Vagina (tissue), 2 donors: ENCODE data around the gene GJA3. TPM values are rescaled to one million over a fixed set of nuclear protein-coding genes. Genes with fewer than 3 reads are reported as not detected.

Experiments used
- DNase-seq, 2 donors: peaks; one replicate each; pipeline ENCODE4 v3.0.0-alpha.2; 2017; ENCODE audit errors: extremely low spot score in 2 of 2
- H3K27ac ChIP-seq: fragments of 200-600 bp; sonication (generic); one replicate; pipeline ENCODE4 v1.5.1; 2019
- H3K27me3 ChIP-seq: fragments of 200-600 bp; sonication (generic); one replicate; pipeline ENCODE4 v1.5.1; 2019
- H3K36me3 ChIP-seq, 2 donors: fragments of 200-600 bp; sonication (generic); one replicate each; pipeline ENCODE4 v1.5.1; 2017 to 2019
- H3K4me1 ChIP-seq: fragments of 200-600 bp; sonication (generic); one replicate; pipeline ENCODE4 v1.5.1; 2019
- H3K4me3 ChIP-seq, 2 donors: fragments of 200-600 bp; sonication (generic); 1 replicate in 1 of 2; 2 replicates in 1 of 2; pipeline ENCODE4 v1.5.1; 2016 to 2019
- H3K9me3 ChIP-seq: fragments of 200-600 bp; sonication (generic); one replicate; pipeline ENCODE4 v1.5.1; 2019
- POLR2A ChIP-seq, 2 donors: fragments of 450-650 bp; IDR thresholded peaks; one replicate each; pipeline ENCODE4 v1.6.1; 2017; ENCODE audit warnings: antibody characterized with exemption in 2 of 2, mild to moderate bottlenecking in 2 of 2, moderate library complexity in 2 of 2
- POLR2AphosphoS5 ChIP-seq, 2 donors: sonication (generic); formaldehyde crosslinking; IDR thresholded peaks; one replicate each; pipeline ENCODE4 v1.9.0; 2017; ENCODE audit warnings: antibody characterized with exemption in 2 of 2, mild to moderate bottlenecking in 2 of 2, low read depth in 1 of 2; ENCODE audit not compliant: insufficient read depth in 1 of 2
- intact Hi-C: fragments of 100-400 bp; cut with DNase I; formaldehyde crosslinking; loops from one replicate; pipeline ENCODE4 v1.15.1; 2023
- total RNA-seq: library from RNA; depleted of rRNA; stranded (reverse); fragments of >200 nt; gene quantifications from one replicate; pipeline ENCODE4 v1.2.3, GENCODE V29; 2016
- TF ChIP-seq, protein P1 (sequence below), 3 experiments: fragments of 450-650 bp in 2 of 3; fragments of 200-600 bp in 1 of 3; sonication (generic) in 1 of 3; IDR thresholded peaks; one replicate each; pipeline ENCODE4 v1.5.1; 2017 to 2019; ENCODE audit warnings: antibody characterized with exemption in 3 of 3, mild to moderate bottlenecking in 2 of 3, moderate library complexity in 2 of 3

GJA3 gene
- total RNA-seq, 1 donor from 2014 or later: not detected

DNA sequence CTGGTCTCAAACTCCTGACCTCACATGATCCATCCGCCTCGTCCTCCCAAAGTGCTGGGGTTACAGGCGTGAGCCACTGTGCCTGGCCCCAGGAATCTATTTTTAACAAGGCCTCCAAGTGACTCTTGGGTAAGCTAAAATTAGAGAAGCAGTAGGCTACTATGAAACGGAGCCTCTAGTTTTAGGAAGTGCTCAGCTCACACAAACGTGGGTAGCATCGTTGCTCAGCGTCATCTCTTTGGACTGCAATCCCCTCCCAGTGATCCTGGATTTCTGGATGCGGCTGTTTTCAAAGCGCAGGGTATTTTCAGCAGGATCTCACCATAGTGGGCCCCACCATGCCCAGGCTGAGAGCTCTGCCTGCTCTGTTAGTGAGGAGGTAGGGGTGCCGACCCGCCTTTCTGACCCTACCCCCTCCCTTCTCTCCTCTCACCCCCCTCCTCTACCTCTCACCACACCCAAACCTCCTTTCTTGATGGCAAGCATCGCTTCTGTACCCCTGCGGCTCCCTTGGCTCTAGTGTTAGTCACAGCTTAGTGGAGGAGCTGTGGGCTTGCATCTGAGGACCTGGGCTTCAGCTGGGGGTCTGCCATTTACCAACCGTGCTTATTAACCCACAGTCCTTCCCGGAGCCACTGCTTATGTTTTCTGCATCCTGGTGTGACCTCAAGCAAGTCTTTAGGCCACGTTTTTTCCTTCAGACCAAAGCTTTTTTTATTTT, 34.2 kb downstream of the GJA3 start:
- TF ChIP-seq POLR2AphosphoS5 (IDR thresholded peaks at IDR 0.05; ENCODE audit: insufficient read depth in 1 of 2, low read depth in 1 of 2) (no peak), POLR2A (IDR thresholded peaks at IDR 0.05) (no peak)
- TF ChIP-seq, protein P1, sequence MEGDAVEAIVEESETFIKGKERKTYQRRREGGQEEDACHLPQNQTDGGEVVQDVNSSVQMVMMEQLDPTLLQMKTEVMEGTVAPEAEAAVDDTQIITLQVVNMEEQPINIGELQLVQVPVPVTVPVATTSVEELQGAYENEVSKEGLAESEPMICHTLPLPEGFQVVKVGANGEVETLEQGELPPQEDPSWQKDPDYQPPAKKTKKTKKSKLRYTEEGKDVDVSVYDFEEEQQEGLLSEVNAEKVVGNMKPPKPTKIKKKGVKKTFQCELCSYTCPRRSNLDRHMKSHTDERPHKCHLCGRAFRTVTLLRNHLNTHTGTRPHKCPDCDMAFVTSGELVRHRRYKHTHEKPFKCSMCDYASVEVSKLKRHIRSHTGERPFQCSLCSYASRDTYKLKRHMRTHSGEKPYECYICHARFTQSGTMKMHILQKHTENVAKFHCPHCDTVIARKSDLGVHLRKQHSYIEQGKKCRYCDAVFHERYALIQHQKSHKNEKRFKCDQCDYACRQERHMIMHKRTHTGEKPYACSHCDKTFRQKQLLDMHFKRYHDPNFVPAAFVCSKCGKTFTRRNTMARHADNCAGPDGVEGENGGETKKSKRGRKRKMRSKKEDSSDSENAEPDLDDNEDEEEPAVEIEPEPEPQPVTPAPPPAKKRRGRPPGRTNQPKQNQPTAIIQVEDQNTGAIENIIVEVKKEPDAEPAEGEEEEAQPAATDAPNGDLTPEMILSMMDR (IDR thresholded peaks at IDR 0.05): no peak
- no peak for DNase-seq
- peaks cover 9% of the 10 kb centered on the region for H3K4me1 ChIP-seq
- no peak overlapping the region for H3K4me3 ChIP-seq
- no peaks in the 10 kb centered on the region for H3K9me3 ChIP-seq
- H3K27me3 ChIP-seq: no peaks in the 10 kb centered on the region
- intact Hi-C loops: no loop called here
- no peaks in the 10 kb centered on the region for H3K36me3 ChIP-seq
- H3K27ac ChIP-seq: no peak overlapping the region

DNA sequence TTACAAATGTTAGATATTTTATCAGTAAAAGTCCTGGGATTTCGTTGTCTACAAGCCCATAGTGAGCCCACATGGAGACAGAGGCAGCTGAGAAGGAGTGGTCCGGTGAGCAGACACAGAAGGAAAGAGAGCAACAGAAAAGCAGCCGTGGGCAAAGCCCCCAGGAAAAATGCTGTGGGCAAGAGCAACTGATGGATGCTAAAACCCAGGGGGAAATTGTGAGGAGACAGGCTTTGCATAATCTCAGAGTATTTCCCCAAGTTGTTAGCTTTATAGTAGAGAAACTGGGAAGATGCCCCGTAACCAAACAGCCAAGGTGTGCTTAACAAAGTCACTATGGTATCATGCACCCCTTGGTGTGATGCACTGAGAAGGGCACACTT, 35.1 kb downstream of the GJA3 start:
- Histone ChIP-seq H3K36me3 (no peaks in the 10 kb centered on the region), H3K4me1 (peaks cover 9% of the 10 kb centered on the region), H3K9me3 (no peaks in the 10 kb centered on the region), H3K4me3 (no peak overlapping the region), H3K27ac (no peak overlapping the region), H3K27me3 (no peaks in the 10 kb centered on the region)
- intact Hi-C loops: no loop called here
- no peak for DNase-seq
- TF ChIP-seq, protein P1 (IDR thresholded peaks at IDR 0.05): no peak
- TF ChIP-seq POLR2A (IDR thresholded peaks at IDR 0.05): no peak
- TF ChIP-seq POLR2AphosphoS5 (IDR thresholded peaks at IDR 0.05; ENCODE audit: insufficient read depth in 1 of 2, low read depth in 1 of 2): no peak

DNA sequence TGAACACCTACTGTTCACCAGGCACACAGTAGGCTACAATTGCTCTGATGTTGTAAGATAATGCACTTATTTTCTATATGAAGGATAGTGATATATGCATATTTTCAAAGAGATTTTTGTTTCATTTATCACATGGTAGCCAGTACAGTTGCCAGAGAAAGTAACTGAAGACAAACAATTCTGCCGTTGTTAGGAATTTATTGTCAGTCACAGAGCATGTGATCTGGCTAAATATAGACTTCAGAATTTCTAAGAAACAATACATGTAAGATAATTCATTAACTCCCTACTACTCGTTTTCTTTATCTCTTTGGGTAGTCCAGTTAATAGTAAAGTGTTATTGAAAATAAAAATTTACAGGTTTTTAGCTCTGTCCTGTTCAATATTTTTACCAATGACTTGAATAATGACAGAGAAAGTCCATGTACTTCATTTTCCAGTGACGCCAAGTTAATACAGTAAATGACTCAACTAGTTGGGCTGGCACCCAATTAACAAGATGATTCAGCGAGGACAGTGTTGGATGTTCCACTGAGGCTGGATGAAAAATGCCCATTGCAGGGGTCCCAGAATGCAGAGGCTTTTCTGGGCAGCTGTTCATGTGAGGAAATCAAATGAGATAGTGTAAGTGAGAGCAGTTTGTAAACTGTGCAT, 35.6 kb downstream of the GJA3 start:
- no peak for TF ChIP-seq POLR2AphosphoS5 (IDR thresholded peaks at IDR 0.05; ENCODE audit: insufficient read depth in 1 of 2, low read depth in 1 of 2)
- TF ChIP-seq, protein P1 (IDR thresholded peaks at IDR 0.05): no peak
- no peak for TF ChIP-seq POLR2A (IDR thresholded peaks at IDR 0.05)
- Histone ChIP-seq H3K9me3 (no peaks in the 10 kb centered on the region), H3K4me1 (peaks cover 9% of the 10 kb centered on the region), H3K4me3 (no peak overlapping the region), H3K36me3 (no peaks in the 10 kb centered on the region), H3K27ac (no peak overlapping the region), H3K27me3 (no peaks in the 10 kb centered on the region)
- intact Hi-C loops: no loop called here
- DNase-seq: no peak

DNA sequence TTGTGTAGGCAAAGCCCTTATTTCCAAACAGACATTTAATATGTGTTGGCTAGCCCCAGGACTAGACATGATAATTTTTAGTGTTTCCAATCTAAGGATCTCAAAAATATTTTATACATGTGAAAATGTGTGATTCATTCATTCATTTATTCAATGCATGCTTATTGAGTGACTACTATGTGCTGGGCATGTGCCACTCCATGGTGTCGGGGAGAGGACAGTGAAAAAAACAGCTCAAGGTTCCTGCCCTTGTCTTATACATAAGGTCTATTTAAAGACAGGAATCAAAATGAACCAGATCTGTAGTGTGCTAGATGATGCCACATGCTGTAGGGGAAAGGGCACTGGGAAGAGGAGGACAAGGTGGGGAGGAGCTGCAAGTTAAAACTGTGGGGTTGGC, 36.5 kb downstream of the GJA3 start:
- no peaks in the 10 kb centered on the region for H3K36me3 ChIP-seq
- H3K4me3 ChIP-seq: no peak overlapping the region
- no peaks in the 10 kb centered on the region for H3K9me3 ChIP-seq
- H3K27ac ChIP-seq: no peak overlapping the region
- DNase-seq: no peak
- H3K4me1 ChIP-seq: peaks cover 9% of the 10 kb centered on the region
- H3K27me3 ChIP-seq: no peaks in the 10 kb centered on the region
- TF ChIP-seq POLR2A (IDR thresholded peaks at IDR 0.05): no peak
- intact Hi-C loops: no loop called here

DNA sequence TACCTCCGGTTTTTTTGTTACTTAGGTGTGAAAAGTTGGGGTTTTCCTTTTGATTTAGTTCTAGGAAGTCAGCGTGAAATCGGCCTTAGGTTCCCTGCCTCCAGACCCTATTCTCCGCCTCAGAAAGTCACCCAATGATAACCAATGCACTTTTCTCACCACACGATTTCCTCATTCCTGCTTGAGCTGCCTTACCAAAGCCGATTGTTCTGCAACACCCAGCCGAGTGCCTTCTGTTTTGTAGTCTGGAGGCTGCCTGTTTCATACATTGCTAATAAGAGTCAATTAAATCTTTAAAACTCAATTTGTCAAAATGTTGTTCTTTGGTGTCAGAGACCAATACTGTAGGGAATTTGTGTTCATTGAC, 39.7 kb downstream of the GJA3 start:
- intact Hi-C loops: no loop called here
- no peaks in the 10 kb centered on the region for H3K36me3 ChIP-seq
- H3K4me1 ChIP-seq: peaks cover 9% of the 10 kb centered on the region
- H3K9me3 ChIP-seq: no peaks in the 10 kb centered on the region
- TF ChIP-seq, protein P1 (IDR thresholded peaks at IDR 0.05): no peak
- TF ChIP-seq POLR2A (IDR thresholded peaks at IDR 0.05) (no peak), POLR2AphosphoS5 (IDR thresholded peaks at IDR 0.05; ENCODE audit: insufficient read depth in 1 of 2, low read depth in 1 of 2) (no peak)
- DNase-seq: no peak
- no peaks in the 10 kb centered on the region for H3K27me3 ChIP-seq
- peak overlapping the region in 1 of 2 donors; percentile 32 for H3K4me3 ChIP-seq
- H3K27ac ChIP-seq: peak overlapping the region; percentile 79
